Astrocyte of the hippocampus (primary cell): ENCODE results near the gene MYO1H.
"Not testable (repeated sequence)": the region's sequence is repeated elsewhere in the genome, so short reads cannot be mapped to it uniquely, and the experiment has no call there.

Experiments used
- DNase-seq: peaks from one replicate; pipeline ENCODE4 v3.0.0; 2011; ENCODE audit warnings: low read depth, low spot score

The MYO1H gene

GRCh38 chr12:109469517-109469916 lies 121.8 kb downstream of the MYO1H start:
- DNase-seq, result no peak

- DNase-seq, result no peak
Observed at GRCh38 chr12:109473006-109473405, 125.3 kb downstream of the MYO1H start.

GRCh38 chr12:109473526-109474270 lies 126.0 kb downstream of the MYO1H start:
- not testable (repeated sequence) for DNase-seq

- DNase-seq, result no peak
Observed at GRCh38 chr12:109475121-109475520, 127.4 kb downstream of the MYO1H start.

GRCh38 chr12:109475993-109476806 lies 128.5 kb downstream of the MYO1H start:
- peak; percentile 49 for DNase-seq

- DNase-seq, result no peak
Observed at GRCh38 chr12:109476807-109477184, 129.1 kb downstream of the MYO1H start.

- DNase-seq, result peak; percentile 95
Observed at GRCh38 chr12:109477185-109477962, 129.7 kb downstream of the MYO1H start, which contains the start of the genes KCTD10 and UBE3B. Gene KCTD10, minus strand, starts transcription at chr12:109477300. Its CDS starts 38 bp downstream, at chr12:109477262. Gene UBE3B, plus strand, starts transcription at chr12:109477634. Its CDS starts 5,918 bp downstream, at chr12:109483552.

GRCh38 chr12:109477963-109478315 lies 130.2 kb downstream of the MYO1H start:
- no peak for DNase-seq

- DNase-seq, result no peak
Observed at GRCh38 chr12:109479761-109480160, 132.1 kb downstream of the MYO1H start.

GRCh38 chr12:109480356-109480755 lies 132.7 kb downstream of the MYO1H start:
- DNase-seq, result no peak

GRCh38 chr12:109481863-109482262 lies 134.2 kb downstream of the MYO1H start:
- no peak for DNase-seq

- no peak for DNase-seq
Observed at GRCh38 chr12:109482491-109482890, 134.8 kb downstream of the MYO1H start.

- no peak for DNase-seq
Observed at GRCh38 chr12:109482894-109483293, 135.2 kb downstream of the MYO1H start.

- DNase-seq, result no peak
Observed at GRCh38 chr12:109483346-109483745, 135.6 kb downstream of the MYO1H start.

GRCh38 chr12:109485201-109485600 lies 137.5 kb downstream of the MYO1H start:
- DNase-seq, result no peak

- no peak for DNase-seq
Observed at GRCh38 chr12:109487181-109488050, 139.7 kb downstream of the MYO1H start.

- DNase-seq, result no peak
Observed at GRCh38 chr12:109488051-109488665, 140.5 kb downstream of the MYO1H start.

- DNase-seq, result no peak
Observed at GRCh38 chr12:109489016-109489954, 141.6 kb downstream of the MYO1H start.

- no peak for DNase-seq
Observed at GRCh38 chr12:109489955-109490565, 142.4 kb downstream of the MYO1H start.
